Activated CD4-positive, alpha-beta T cell treated with anti-CD3 and anti-CD28 coated beads, Interleukin-2, amount 10 ng/mL, durations not matched to agents 24 days and 14 days (primary cell): ENCODE measurements around the gene TJAP1. TPM values are rescaled to one million over a fixed set of nuclear protein-coding genes. Genes with fewer than 3 reads are reported as not detected.
"Not testable (repeated sequence)": the region's sequence is repeated elsewhere in the genome, so short reads cannot be mapped to it uniquely, and the experiment has no call there.

Experiments used
- DNase-seq: peaks from one replicate; pipeline ENCODE4 v3.0.0; 2022
- H3K27ac Mint-ChIP-seq: one replicate; pipeline ENCODE4 v1.8.0; 2022; ENCODE audit warnings: mild to moderate bottlenecking, mixed read lengths
- H3K27me3 Mint-ChIP-seq: one replicate; pipeline ENCODE4 v1.8.0; 2022; ENCODE audit warnings: mixed read lengths
- H3K36me3 Mint-ChIP-seq: one replicate; pipeline ENCODE4 v1.8.0; 2022; ENCODE audit warnings: low read depth, mild to moderate bottlenecking, mixed read lengths
- H3K4me1 Mint-ChIP-seq: one replicate; pipeline ENCODE4 v1.8.0; 2021; ENCODE audit warnings: mixed read lengths
- H3K4me3 Mint-ChIP-seq: one replicate; pipeline ENCODE4 v1.8.0; 2022; ENCODE audit warnings: mild to moderate bottlenecking, moderate library complexity, mixed read lengths
- H3K9me3 Mint-ChIP-seq: one replicate; pipeline ENCODE4 v1.8.0; 2021; ENCODE audit warnings: mixed read lengths
- intact Hi-C: fragments of 100-400 bp; cut with micrococcal nuclease; formaldehyde crosslinking; loops from one replicate; pipeline ENCODE4 v1.15.1; 2023
- total RNA-seq: library from RNA; stranded (reverse); gene quantifications from 2 replicates; pipeline ENCODE4 v1.2.3, GENCODE V29; 2022

TJAP1 gene
- total RNA-seq, 1 donor from 2014 or later = 41.1 TPM

- H3K9me3 Mint-ChIP-seq = no peaks in the 10 kb centered on the region
- no peaks in the 10 kb centered on the region for H3K27me3 Mint-ChIP-seq
- peaks cover 5% of the 10 kb centered on the region for H3K4me1 Mint-ChIP-seq
- no peak for DNase-seq
- intact Hi-C loops = no loop called here
- no peak overlapping the region for H3K4me3 Mint-ChIP-seq
- no peak overlapping the region for H3K27ac Mint-ChIP-seq
- H3K36me3 Mint-ChIP-seq = peaks cover 85% of the 10 kb centered on the region
Measured at GRCh38 chr6:43524483-43524961, 47.2 kb downstream of the TJAP1 start.

DNA sequence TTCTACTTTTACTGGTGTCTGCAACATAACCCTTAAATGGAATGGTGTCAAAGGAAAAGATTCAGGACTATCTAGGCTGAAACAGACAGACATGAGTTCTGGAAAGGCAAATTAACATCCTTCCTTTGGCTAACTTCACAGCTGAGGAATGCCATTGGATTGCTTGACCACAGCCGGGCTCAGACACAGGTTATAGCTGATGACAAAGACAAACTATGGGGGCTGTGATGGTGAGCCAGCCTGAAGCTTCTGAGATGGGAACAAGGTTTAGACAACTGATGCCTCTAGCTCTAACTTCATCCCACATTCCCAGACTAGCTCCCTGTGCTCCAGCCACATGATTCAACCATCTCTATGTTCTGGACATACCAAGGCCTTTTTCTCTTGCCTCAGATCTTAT lies 54.8 kb downstream of the TJAP1 start:
- no peak overlapping the region for H3K4me3 Mint-ChIP-seq
- H3K27ac Mint-ChIP-seq = no peak overlapping the region
- peaks cover 63% of the 10 kb centered on the region for H3K36me3 Mint-ChIP-seq

GRCh38 chr6:43538986-43539385 lies 61.6 kb downstream of the TJAP1 start:
- peaks cover 51% of the 10 kb centered on the region for H3K36me3 Mint-ChIP-seq
- DNase-seq = not testable (repeated sequence)

More for the DNA sequence above, 54.8 kb downstream of the TJAP1 start:
- no peak for DNase-seq
- intact Hi-C loops = no loop called here
- H3K27me3 Mint-ChIP-seq = no peaks in the 10 kb centered on the region
- peaks cover 3% of the 10 kb centered on the region for H3K4me1 Mint-ChIP-seq
- no peaks in the 10 kb centered on the region for H3K9me3 Mint-ChIP-seq

GRCh38 chr6:43539409-43539808 lies 62.0 kb downstream of the TJAP1 start:
- peaks cover 53% of the 10 kb centered on the region for H3K36me3 Mint-ChIP-seq
- H3K9me3 Mint-ChIP-seq, H3K4me3 Mint-ChIP-seq, H3K27ac Mint-ChIP-seq, H3K27me3 Mint-ChIP-seq, intact Hi-C loops, DNase-seq, H3K4me1 Mint-ChIP-seq: not testable (repeated sequence)

More at GRCh38 chr6:43538986-43539385, 61.6 kb downstream of the TJAP1 start:
- intact Hi-C loops, H3K27me3 Mint-ChIP-seq, H3K4me1 Mint-ChIP-seq, H3K9me3 Mint-ChIP-seq, H3K27ac Mint-ChIP-seq, H3K4me3 Mint-ChIP-seq: not testable (repeated sequence)

DNA sequence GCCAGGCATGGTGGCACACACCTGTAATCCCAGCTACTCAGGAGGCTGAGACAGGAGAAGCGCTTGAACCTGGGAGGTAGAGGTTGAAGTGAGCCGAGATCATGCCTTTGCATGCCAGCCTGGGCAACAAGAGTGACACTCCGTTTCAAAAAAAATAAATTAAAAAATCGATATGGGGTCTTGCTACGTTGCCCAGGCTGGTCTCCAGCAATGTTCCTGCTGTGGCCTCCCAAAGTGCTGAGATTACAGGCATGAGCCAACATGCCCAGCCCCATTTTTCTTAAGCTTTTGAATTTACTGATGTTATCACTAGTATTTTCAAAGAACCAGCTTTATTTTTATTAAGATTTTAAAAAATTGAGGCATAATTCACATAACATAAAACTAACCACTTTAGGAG lies 63.1 kb downstream of the TJAP1 start:
- intact Hi-C loops = no loop called here
- no peak overlapping the region for H3K4me3 Mint-ChIP-seq
- no peaks in the 10 kb centered on the region for H3K27me3 Mint-ChIP-seq
- H3K36me3 Mint-ChIP-seq = peaks cover 54% of the 10 kb centered on the region
- DNase-seq = no peak
- no peaks in the 10 kb centered on the region for H3K9me3 Mint-ChIP-seq
- no peak overlapping the region for H3K27ac Mint-ChIP-seq
- H3K4me1 Mint-ChIP-seq = peaks cover 1% of the 10 kb centered on the region

- DNase-seq = no peak
- no peak overlapping the region for H3K27ac Mint-ChIP-seq
- intact Hi-C loops = no loop called here
- H3K4me3 Mint-ChIP-seq = no peak overlapping the region
- H3K9me3 Mint-ChIP-seq = no peaks in the 10 kb centered on the region
- no peaks in the 10 kb centered on the region for H3K27me3 Mint-ChIP-seq
- peaks cover 64% of the 10 kb centered on the region for H3K36me3 Mint-ChIP-seq
- peaks cover 1% of the 10 kb centered on the region for H3K4me1 Mint-ChIP-seq
Measured at GRCh38 chr6:43541774-43542471, 64.6 kb downstream of the TJAP1 start.

- no peaks in the 10 kb centered on the region for H3K27me3 Mint-ChIP-seq
- peaks cover 63% of the 10 kb centered on the region for H3K36me3 Mint-ChIP-seq
- no peak for DNase-seq
- H3K9me3 Mint-ChIP-seq = no peaks in the 10 kb centered on the region
- peaks cover 1% of the 10 kb centered on the region for H3K4me1 Mint-ChIP-seq
- no peak overlapping the region for H3K27ac Mint-ChIP-seq
- no peak overlapping the region for H3K4me3 Mint-ChIP-seq
- intact Hi-C loops = no loop called here
Measured at GRCh38 chr6:43544461-43544860, 67.1 kb downstream of the TJAP1 start.

- no peak for DNase-seq
- H3K9me3 Mint-ChIP-seq = no peaks in the 10 kb centered on the region
- H3K4me1 Mint-ChIP-seq = peaks cover 1% of the 10 kb centered on the region
- intact Hi-C loops = no loop called here
- H3K27ac Mint-ChIP-seq = no peak overlapping the region
- H3K4me3 Mint-ChIP-seq = no peak overlapping the region
- H3K27me3 Mint-ChIP-seq = no peaks in the 10 kb centered on the region
- H3K36me3 Mint-ChIP-seq = peaks cover 70% of the 10 kb centered on the region
Measured at GRCh38 chr6:43547222-43547621, 69.9 kb downstream of the TJAP1 start.

Other genes with a start within 250 kb of the TJAP1 start
- gene DNPH1, start 248.1 kb upstream of the TJAP1 start, total RNA-seq = 78.9 and 79.6 TPM in 2 replicates
- gene TTBK1, start 234.1 kb upstream of the TJAP1 start, total RNA-seq = 0.62 and 0.72 TPM in 2 replicates
- not detected in 2 replicates for gene SLC22A7, start 179.3 kb upstream of the TJAP1 start, total RNA-seq
- 0.43 and 0.79 TPM in 2 replicates for gene CRIP3, start 168.7 kb upstream of the TJAP1 start, total RNA-seq
- gene ZNF318, start 107.9 kb upstream of the TJAP1 start, total RNA-seq = 9.3 and 10.3 TPM in 2 replicates
- 38.2 and 40.0 TPM in 2 replicates for gene ABCC10, start 50.0 kb upstream of the TJAP1 start, total RNA-seq
- gene DLK2, start 22.0 kb upstream of the TJAP1 start, total RNA-seq = 1.6 and 2.0 TPM in 2 replicates
- 0.14 and 0.51 TPM in 2 replicates for gene LRRC73, start 32.8 kb downstream of the TJAP1 start, total RNA-seq
- 47.7 and 52.1 TPM in 2 replicates for gene YIPF3, start 39.4 kb downstream of the TJAP1 start, total RNA-seq
- 91.7 TPM in 2 replicates for gene POLR1C, start 39.5 kb downstream of the TJAP1 start, total RNA-seq
- 143 and 145 TPM in 2 replicates for gene XPO5, start 98.5 kb downstream of the TJAP1 start, total RNA-seq
- gene POLH, start 98.6 kb downstream of the TJAP1 start, total RNA-seq = 34.2 and 37.9 TPM in 2 replicates
- 69.4 and 70.3 TPM in 2 replicates for gene GTPBP2, start 151.7 kb downstream of the TJAP1 start, total RNA-seq
- 36.3 and 40.2 TPM in 2 replicates for gene MAD2L1BP, start 158.3 kb downstream of the TJAP1 start, total RNA-seq
- gene RSPH9, start 167.5 kb downstream of the TJAP1 start, total RNA-seq = not detected in 2 replicates
- gene MRPS18A, start 210.2 kb downstream of the TJAP1 start, total RNA-seq = 47.4 and 50.1 TPM in 2 replicates